Endothelial cell of umbilical vein (primary cell): ENCODE measurements around the gene TMEM50B. TPM values are rescaled to one million over a fixed set of nuclear protein-coding genes. Genes with fewer than 3 reads are reported as not detected.

Experiments used
- BruUV-seq: library from RNA; stranded (reverse); fragments of 400-500 nt; replicated peaks from 2 replicates; lab custom pipeline; 2021; lab: Mats Ljungman, UMichigan
- CTCF ChIA-PET: fragments of 300-600, 350-600 bp; sonication (Branson Sonifier 250); formaldehyde crosslinking; loops from one replicate; lab custom pipeline; 2021; ENCODE audit warnings: antibody characterized with exemption, inconsistent platforms; lab: Charles Lee
- POLR2A ChIA-PET: fragments of 300-600, 350-600 bp; sonication (Branson Sonifier 250); formaldehyde crosslinking; loops from one replicate; lab custom pipeline; 2021; ENCODE audit warnings: antibody characterized with exemption, inconsistent platforms; lab: Charles Lee
- DNase-seq: peaks from one replicate; pipeline ENCODE4 v3.0.0-alpha.2; 2011; ENCODE audit warnings: low read depth, low spot score
- FAIRE-seq: peaks from 2 replicates; lab custom pipeline; 2011; peaks lifted over from hg19 to GRCh38; lab: Jason Lieb, UNC
- H2AFZ ChIP-seq: 2 replicates; pipeline ENCODE4 v1.6.0; 2012; ENCODE audit warnings: low read depth, low read length, control low read depth, inconsistent platforms
- H3K27ac ChIP-seq: 2 replicates; pipeline ENCODE4 v1.5.1; 2011; ENCODE audit warnings: low read depth, mild to moderate bottlenecking, control low read depth, low read length, moderate library complexity; ENCODE audit not compliant: insufficient read depth
- H3K27me3 ChIP-seq, 2 experiments: 2 replicates each; pipeline versions ENCODE4 v1.6.0 to v1.6.1; 2011; ENCODE audit warnings: low read length in 2 of 2, mixed read lengths in 1 of 2; ENCODE audit not compliant: control insufficient read depth in 2 of 2, insufficient read depth in 2 of 2
- H3K36me3 ChIP-seq, 2 experiments: 2 replicates in 1 of 2; 3 replicates in 1 of 2; pipeline ENCODE4 v1.5.1; 2011; ENCODE audit warnings: low read length in 2 of 2, mild to moderate bottlenecking in 1 of 2, moderate library complexity in 1 of 2; ENCODE audit not compliant: control insufficient read depth in 2 of 2, insufficient read depth in 2 of 2; ENCODE audit errors: extremely low read depth in 1 of 2
- H3K4me1 ChIP-seq: 3 replicates; pipeline ENCODE4 v1.5.1; 2011; ENCODE audit warnings: mild to moderate bottlenecking, low read length; ENCODE audit not compliant: control insufficient read depth, insufficient read depth; ENCODE audit errors: extremely low read depth
- H3K4me2 ChIP-seq: 2 replicates; pipeline ENCODE4 v1.6.1; 2011; ENCODE audit warnings: low read length, control low read depth, mixed read lengths; ENCODE audit not compliant: insufficient read depth
- H3K4me3 ChIP-seq, 3 experiments: fragments of 200-600 bp in 1 of 3; sonication (generic), shearing (Covaris generic) in 1 of 3; replicated peaks in 1 of 3; 2 replicates each; pipeline ENCODE4 v1.5.1; 2011 to 2016; ENCODE audit warnings: control low read depth in 3 of 3, low read length in 3 of 3, mild to moderate bottlenecking in 2 of 3, inconsistent platforms in 1 of 3, low read depth in 1 of 3, moderate library complexity in 1 of 3; ENCODE audit not compliant: insufficient read depth in 1 of 3
- H3K79me2 ChIP-seq: 2 replicates; pipeline ENCODE4 v1.6.0; 2012; ENCODE audit warnings: low read length, inconsistent platforms; ENCODE audit not compliant: control insufficient read depth, insufficient read depth
- H3K9ac ChIP-seq: replicated peaks from 2 replicates; pipeline ENCODE3; 2011; ENCODE audit warnings: low read length, control low read depth; ENCODE audit not compliant: insufficient read depth; ENCODE audit errors: extremely low read depth
- H3K9me1 ChIP-seq: replicated peaks from 3 replicates; pipeline ENCODE4 v1.6.0; 2011; ENCODE audit warnings: mild to moderate bottlenecking, low read length; ENCODE audit not compliant: control insufficient read depth, insufficient read depth; ENCODE audit errors: extremely low read depth
- H3K9me3 ChIP-seq: replicated peaks from 2 replicates; pipeline ENCODE4 v1.5.1; 2012; ENCODE audit warnings: low read length, inconsistent platforms; ENCODE audit not compliant: control insufficient read depth, insufficient read depth
- H4K20me1 ChIP-seq: replicated peaks from 2 replicates; pipeline ENCODE3; 2011; ENCODE audit warnings: mild to moderate bottlenecking, low read length; ENCODE audit not compliant: control insufficient read depth, insufficient read depth; ENCODE audit errors: extremely low read depth
- CTCF ChIP-seq, 2 donors: IDR thresholded peaks; 1 replicate in 1 of 2; 2 replicates in 1 of 2; pipeline ENCODE4 v1.5.1; 2011; ENCODE audit warnings: low read length in 2 of 2, mild to moderate bottlenecking in 2 of 2, moderate library complexity in 2 of 2, control low read depth in 1 of 2, inconsistent platforms in 1 of 2, low read depth in 1 of 2; ENCODE audit not compliant: insufficient read depth in 1 of 2; ENCODE audit errors: extremely low read depth in 1 of 2
- EZH2 ChIP-seq: IDR thresholded peaks from 2 replicates; pipeline ENCODE4 v1.6.1; 2012; ENCODE audit warnings: borderline replicate concordance, low read depth, mild to moderate bottlenecking, moderate library complexity, low read length, inconsistent platforms; ENCODE audit not compliant: severe bottlenecking
- FOS ChIP-seq: IDR thresholded peaks from 2 replicates; pipeline ENCODE4 v1.6.1; 2011; ENCODE audit warnings: mild to moderate bottlenecking, low read length, moderate library complexity, borderline replicate concordance; ENCODE audit not compliant: insufficient read depth
- GATA2 ChIP-seq: IDR thresholded peaks from 2 replicates; pipeline ENCODE4 v1.7.0; 2011; ENCODE audit warnings: low read depth, mild to moderate bottlenecking, moderate library complexity, mixed read lengths, low read length; ENCODE audit not compliant: insufficient read length, insufficient read depth
- JUN ChIP-seq: IDR thresholded peaks from 2 replicates; pipeline ENCODE4 v1.6.1; 2011; ENCODE audit warnings: borderline replicate concordance, low read depth; ENCODE audit not compliant: insufficient read length, insufficient read depth
- MAX ChIP-seq: IDR thresholded peaks from 2 replicates; pipeline ENCODE4 v1.6.1; 2011; ENCODE audit not compliant: insufficient read depth, insufficient read length
- MYC ChIP-seq: IDR thresholded peaks from one replicate; pipeline ENCODE4 v1.6.1; 2011; ENCODE audit warnings: mild to moderate bottlenecking, low read depth, low read length
- POLR2A ChIP-seq: IDR thresholded peaks from 2 replicates; pipeline ENCODE4 v1.6.1; 2012; ENCODE audit warnings: low read depth, mild to moderate bottlenecking, control low read depth, low read length
- POLR2AphosphoS5 ChIP-seq: IDR thresholded peaks from 2 replicates; pipeline ENCODE4 v1.6.1; 2012; ENCODE audit warnings: low read depth, mild to moderate bottlenecking, control low read depth, low read length, moderate library complexity; ENCODE audit not compliant: insufficient read depth
- dilution Hi-C: fragments of 300-500 bp; cut with MboI; formaldehyde crosslinking; loops from one replicate; pipeline ENCODE4 v1.15.0; 2019; ENCODE audit warnings: low sequenced_read_pairs; ENCODE audit not compliant: extremely low pct_ligation_motif_present
- intact Hi-C: fragments of 100-400 bp; cut with micrococcal nuclease; formaldehyde crosslinking; loops from one replicate; pipeline ENCODE4 v1.10.0; 2022
- polyA plus RNA-seq, 4 experiments: library from polyadenylated mRNA; depleted of rRNA in 3 of 4; stranded (reverse) in 3 of 4; unstranded in 1 of 4; fragments of >200 nt; gene quantifications; 2 replicates each; pipeline versions ENCODE4 v1.2.1 to v1.2.3, GENCODE V29; 2011 to 2012; ENCODE audit warnings: missing spikeins in 1 of 4
- total RNA-seq: library from RNA; stranded (reverse); gene quantifications from 2 replicates; pipeline ENCODE4 v1.2.3, GENCODE V29; 2021

The TMEM50B gene
- total and polyA plus RNA-seq, 2 donors (not counting 3 experiments of a cell fraction or from before 2014, with no cell fraction given), result 25.1 to 29.3 TPM

GRCh38 chr21:33424214-33424613, 55.6 kb downstream of the TMEM50B start:
- BruUV-seq, result no TSS peak
- dilution Hi-C loops, result no loop called here
- no peaks in the 10 kb centered on the region for H3K9me3 ChIP-seq
- no peaks in the 10 kb centered on the region for H3K27me3 ChIP-seq
- ChIA-PET POLR2A (no interaction called here), CTCF (interaction anchor here (1.0 to 1.2 kb wide), 2 partner anchors 11 to 63 kb away, joined by 3 to 4 read pairs; no protein-coding TSS in a partner anchor)
- no peak overlapping the region for H2AFZ ChIP-seq
- peaks cover 13% of the 10 kb centered on the region for H3K79me2 ChIP-seq
- H3K9ac ChIP-seq, result no peak overlapping the region
- no peak overlapping the region for H3K4me3 ChIP-seq
- H3K9me1 ChIP-seq, result no peaks in the 10 kb centered on the region
- no peak overlapping the region for H3K4me2 ChIP-seq
- intact Hi-C loops, result no loop called here
- no peak overlapping the region for H3K27ac ChIP-seq
- no peak for FAIRE-seq
- peaks cover 9 to 33% of the 10 kb centered on the region in 2 experiments for H3K36me3 ChIP-seq
- TF ChIP-seq POLR2AphosphoS5 (no peak), CTCF (IDR thresholded peaks at IDR 0.05; ENCODE audit: extremely low read depth in 1 of 2, insufficient read depth in 1 of 2, low read depth in 1 of 2, low read length in 2 of 2) (no peak), JUN (no peak), FOS (no peak), POLR2A (no peak), MYC (no peak), EZH2 (no peak), MAX (no peak), GATA2 (no peak)
- peaks cover 19% of the 10 kb centered on the region for H3K4me1 ChIP-seq
- no peak for DNase-seq
- no peaks in the 10 kb centered on the region for H4K20me1 ChIP-seq
